Natural killer cell (primary cell): Measurements from ENCODE around the gene GATA5. TPM values are rescaled to one million over a fixed set of nuclear protein-coding genes. Genes with fewer than 3 reads are reported as not detected.

Source experiments
- ATAC-seq, 3 donors: fragments of 150-1000 bp in 2 of 3; fragments of 200-7000 bp in 1 of 3; cut with Tn5 transposase; 1 replicate in 1 of 3; 2 replicates in 2 of 3; pipeline ENCODE4 v1.10.0; 2021; ENCODE audit warnings: mild to moderate bottlenecking in 2 of 3, moderate library complexity in 2 of 3
- DNase-seq, 2 donors: peaks; one replicate each; pipeline versions ENCODE4 v3.0.0 to v3.0.0-alpha.2; 2013 to 2021; ENCODE audit warnings: mixed read lengths in 1 of 2
- H3K27ac ChIP-seq: one replicate; pipeline ENCODE4 v1.5.1; 2013; ENCODE audit warnings: mild to moderate bottlenecking, low read length
- H3K27me3 ChIP-seq: one replicate; pipeline ENCODE4 v1.6.1; 2013; ENCODE audit warnings: low read length; ENCODE audit not compliant: control insufficient read depth, insufficient read depth
- H3K36me3 ChIP-seq: one replicate; pipeline ENCODE4 v1.6.1; 2013; ENCODE audit warnings: low read length; ENCODE audit not compliant: control insufficient read depth, insufficient read depth
- H3K4me1 ChIP-seq: one replicate; pipeline ENCODE4 v1.6.1; 2013; ENCODE audit warnings: low read length; ENCODE audit not compliant: control insufficient read depth, insufficient read depth
- H3K4me3 ChIP-seq: one replicate; pipeline ENCODE4 v1.5.1; 2013; ENCODE audit warnings: low read length
- H3K9me3 ChIP-seq: one replicate; pipeline ENCODE4 v1.6.1; 2013; ENCODE audit warnings: low read length; ENCODE audit not compliant: control insufficient read depth, insufficient read depth
- H3K27ac Mint-ChIP-seq, 2 donors: one replicate each; pipeline ENCODE4 v1.8.0; 2022; ENCODE audit warnings: mild to moderate bottlenecking in 2 of 2, mixed read lengths in 2 of 2, moderate library complexity in 1 of 2
- H3K27me3 Mint-ChIP-seq, 2 donors: one replicate each; pipeline ENCODE4 v1.8.0; 2022; ENCODE audit warnings: low read depth in 2 of 2, mixed read lengths in 2 of 2
- H3K36me3 Mint-ChIP-seq: one replicate; pipeline ENCODE4 v1.8.0; 2022; ENCODE audit warnings: mixed read lengths
- H3K4me1 Mint-ChIP-seq, 2 donors: one replicate each; pipeline ENCODE4 v1.8.0; 2022; ENCODE audit warnings: mixed read lengths in 2 of 2
- H3K4me3 Mint-ChIP-seq: one replicate; pipeline ENCODE4 v1.8.0; 2022; ENCODE audit warnings: mild to moderate bottlenecking, moderate library complexity, mixed read lengths
- H3K9me3 Mint-ChIP-seq, 2 donors: one replicate each; pipeline ENCODE4 v1.8.0; 2022; ENCODE audit warnings: mixed read lengths in 2 of 2
- CTCF ChIP-seq: fragments of 200-600 bp; IDR thresholded peaks from one replicate; pipeline ENCODE4 v1.8.0; 2022; ENCODE audit warnings: antibody characterized with exemption
- WGBS: methylation state at CpG from one replicate; pipeline ENCODE4 v1.1.7; 2013; ENCODE audit warnings: missing lambda C conversion rate; ENCODE audit not compliant: insufficient coverage; 5-methylcytosine and 5-hydroxymethylcytosine counted together
- intact Hi-C: fragments of 100-400 bp; cut with micrococcal nuclease; formaldehyde crosslinking; loops from one replicate; pipeline ENCODE4 v1.14.2; 2022
- total RNA-seq, 4 donors: library from RNA; stranded (reverse); fragments of 120-200 nt in 1 of 4; gene quantifications; one replicate each; pipeline versions ENCODE4 v1.2.3 to v1.2.4, GENCODE V29; 2013 to 2022

Gene GATA5
- total RNA-seq, 3 donors from 2014 or later (not counting 1 experiment from before 2014, with no cell fraction given) = not detected

DNA sequence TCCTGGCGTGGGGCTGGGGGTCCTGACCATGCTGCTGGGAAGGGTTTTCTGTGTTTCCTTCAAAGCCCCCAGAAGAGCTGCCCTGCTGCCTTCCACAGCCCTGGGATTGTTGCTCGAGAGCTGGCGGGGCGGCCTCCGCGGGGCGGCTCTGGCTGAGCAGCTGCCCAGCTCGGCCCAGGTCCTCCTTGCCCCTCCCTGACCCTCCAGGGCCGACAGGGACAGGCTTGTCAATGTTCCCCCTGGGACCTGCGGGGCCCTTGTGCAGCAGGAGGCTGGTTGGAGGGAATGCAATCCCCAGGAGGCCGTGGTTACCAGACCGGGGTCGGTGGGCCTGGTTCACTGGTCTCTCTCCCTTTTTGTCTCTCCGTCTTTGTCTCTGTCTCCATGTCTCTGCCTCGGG is 19.9 kb downstream of the GATA5 start:
- Histone ChIP-seq H3K27ac (no peak overlapping the region), H3K4me3 (no peak overlapping the region), H3K36me3 (no peaks in the 10 kb centered on the region), H3K27me3 (no peaks in the 10 kb centered on the region), H3K9me3 (no peaks in the 10 kb centered on the region), H3K4me1 (no peaks in the 10 kb centered on the region)
- peaks cover 0 to 7% of the 10 kb centered on the region in 2 donors for H3K27me3 Mint-ChIP-seq
- no peaks in the 10 kb centered on the region for H3K36me3 Mint-ChIP-seq
- H3K4me1 Mint-ChIP-seq = no peaks in the 10 kb centered on the region
- TF ChIP-seq CTCF = no peak
- no peaks in the 10 kb centered on the region for H3K9me3 Mint-ChIP-seq
- no peak overlapping the region for H3K27ac Mint-ChIP-seq
- intact Hi-C loops = no loop called here
- 74% methylated on average over 15 of the region's 15 CpGs for WGBS
- DNase-seq = no peak
- ATAC-seq = no peak
- H3K4me3 Mint-ChIP-seq = no peak overlapping the region

DNA sequence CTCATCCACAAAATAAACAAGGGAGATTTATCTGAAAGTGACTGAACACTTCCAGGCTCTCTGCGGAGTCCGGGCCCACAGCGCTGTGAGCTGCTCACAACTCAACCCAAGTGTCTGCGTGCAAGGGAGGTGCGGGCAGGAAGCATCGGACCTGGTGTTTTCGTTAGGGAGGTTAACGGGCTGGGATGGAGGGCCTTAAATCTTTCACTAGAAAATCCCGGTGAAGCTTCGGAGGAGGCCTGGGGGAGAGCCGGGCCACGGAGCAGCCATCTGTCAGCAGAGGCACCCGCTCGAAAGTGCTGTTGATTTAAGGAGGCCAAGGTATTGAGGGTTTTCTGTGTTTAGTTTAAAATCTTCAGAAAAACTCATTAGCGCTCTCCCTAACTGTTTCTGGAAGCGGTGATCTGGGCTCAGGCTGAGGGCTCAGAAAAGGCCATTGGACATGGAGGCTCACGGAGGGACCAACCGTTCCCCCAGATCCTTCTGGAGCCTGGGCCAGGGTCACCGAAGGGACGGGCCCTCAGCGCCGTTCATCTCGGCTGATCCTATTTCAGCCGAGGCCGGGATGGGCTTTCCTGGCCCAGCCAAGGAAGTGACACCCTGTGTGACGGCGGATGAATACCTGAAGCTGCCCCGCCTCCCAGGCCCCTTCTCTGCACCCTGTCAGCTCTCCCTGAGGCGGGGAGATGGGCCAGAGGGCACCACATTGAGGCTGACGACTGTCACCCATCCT is 20.7 kb downstream of the GATA5 start:
- no peak for ATAC-seq
- H3K36me3 ChIP-seq = no peaks in the 10 kb centered on the region
- no peak overlapping the region for H3K4me3 ChIP-seq
- 60% methylated on average over 30 of the region's 30 CpGs for WGBS
- no peaks in the 10 kb centered on the region for H3K36me3 Mint-ChIP-seq
- intact Hi-C loops = no loop called here
- no peak for TF ChIP-seq CTCF
- H3K27me3 Mint-ChIP-seq = peaks cover 0 to 7% of the 10 kb centered on the region in 2 donors
- no peak overlapping the region for H3K4me3 Mint-ChIP-seq
- no peaks in the 10 kb centered on the region for H3K9me3 Mint-ChIP-seq
- H3K4me1 ChIP-seq = no peaks in the 10 kb centered on the region
- H3K27ac Mint-ChIP-seq = no peak overlapping the region
- no peaks in the 10 kb centered on the region for H3K27me3 ChIP-seq
- no peaks in the 10 kb centered on the region for H3K9me3 ChIP-seq
- H3K4me1 Mint-ChIP-seq = no peaks in the 10 kb centered on the region
- H3K27ac ChIP-seq = no peak overlapping the region
- DNase-seq = no peak

- TF ChIP-seq CTCF = no peak
- Mint-ChIP-seq H3K4me3 (no peak overlapping the region), H3K27ac (no peak overlapping the region), H3K27me3 (peaks cover 0 to 7% of the 10 kb centered on the region in 2 donors), H3K9me3 (no peaks in the 10 kb centered on the region), H3K36me3 (no peaks in the 10 kb centered on the region), H3K4me1 (no peaks in the 10 kb centered on the region)
- Histone ChIP-seq H3K27ac (no peak overlapping the region), H3K27me3 (no peaks in the 10 kb centered on the region), H3K4me1 (no peaks in the 10 kb centered on the region), H3K9me3 (no peaks in the 10 kb centered on the region), H3K36me3 (no peaks in the 10 kb centered on the region), H3K4me3 (no peak overlapping the region)
- 80% methylated on average over 17 of the region's 17 CpGs for WGBS
- intact Hi-C loops = no loop called here
- ATAC-seq = no peak
- no peak for DNase-seq
Observed at GRCh38 chr20:62453186-62453808, 22.5 kb downstream of the GATA5 start.
